HepG2 (cell line): ENCODE results near the gene SIVA1. TPM values are rescaled to one million over a fixed set of nuclear protein-coding genes. Genes with fewer than 3 reads are reported as not detected.
A peak's percentile ranks its signal among the peaks of the same experiment; 100 is the strongest.

Experiments
- ATAC-seq: fragments of 200-7000 bp; cut with Tn5 transposase; 3 replicates; pipeline ENCODE4 v1.9.1; 2020; ENCODE audit warnings: mild to moderate bottlenecking, moderate library complexity
- BruUV-seq: library from RNA; stranded (reverse); fragments of 400-500 nt; replicated peaks from 2 replicates; lab custom pipeline; 2021; lab: Mats Ljungman, UMichigan
- CTCF ChIA-PET: fragments of 300-600 bp; formaldehyde crosslinking; extraction: SDS; loops from one replicate; lab custom pipeline; 2021; ENCODE audit warnings: low total read pairs, inconsistent platforms, low intra/inter-chr PET ratio; lab: Yijun Ruan, JAX
- POLR2A ChIA-PET: fragments of 350-600 bp; sonication (Branson Sonifier 250); formaldehyde crosslinking; loops from one replicate; lab custom pipeline; 2020; ENCODE audit warnings: antibody characterized with exemption, inconsistent platforms; lab: Yijun Ruan, JAX
- DNase-seq: peaks from one replicate; pipeline ENCODE4 v3.0.0-alpha.2; 2015; ENCODE audit warnings: low spot score
- FAIRE-seq: peaks from 3 replicates; lab custom pipeline; 2011; peaks lifted over from hg19 to GRCh38; lab: Jason Lieb, UNC
- H2AFZ ChIP-seq: one replicate; pipeline ENCODE4 v1.6.1; 2011; ENCODE audit warnings: low read length, inconsistent platforms
- H3K27ac ChIP-seq: fragments of 300-600 bp; 3 replicates; pipeline ENCODE4 v1.8.0; 2011; ENCODE audit warnings: mixed run types, mild to moderate bottlenecking, mixed read lengths, low read length, inconsistent platforms; ENCODE audit not compliant: insufficient read depth; ENCODE audit errors: extremely low read length
- H3K27me3 ChIP-seq, 2 experiments: fragments of 200-600 bp in 1 of 2; 2 replicates in 1 of 2; 3 replicates in 1 of 2; pipeline versions ENCODE4 v1.6.0 to v1.8.0; 2011; ENCODE audit warnings: low read length in 2 of 2, mild to moderate bottlenecking in 2 of 2, moderate library complexity in 2 of 2, inconsistent platforms in 1 of 2; ENCODE audit not compliant: insufficient read depth in 2 of 2, control insufficient read depth in 1 of 2
- H3K36me3 ChIP-seq, 2 experiments: fragments of 200-600 bp in 1 of 2; replicated peaks in 1 of 2; 2 replicates in 1 of 2; 3 replicates in 1 of 2; pipeline versions ENCODE4 v1.5.1 to v1.8.0; 2011; ENCODE audit warnings: low read length in 2 of 2, inconsistent platforms in 1 of 2; ENCODE audit not compliant: insufficient read depth in 2 of 2, control insufficient read depth in 1 of 2
- H3K4me1 ChIP-seq: 2 replicates; pipeline ENCODE4 v1.5.1; 2012; ENCODE audit warnings: low read length, inconsistent platforms; ENCODE audit not compliant: insufficient read depth
- H3K4me2 ChIP-seq: 2 replicates; pipeline ENCODE4 v1.6.0; 2011; ENCODE audit warnings: low read depth, low read length, inconsistent platforms
- H3K4me3 ChIP-seq, 3 experiments: fragments of 200-600 bp in 1 of 3; sonication (generic), shearing (Covaris generic) in 1 of 3; replicated peaks in 1 of 3; 2 replicates each; pipeline ENCODE4 v1.5.1; 2011 to 2016; ENCODE audit warnings: low read length in 3 of 3, inconsistent platforms in 2 of 3, low read depth in 2 of 3, mild to moderate bottlenecking in 2 of 3, control low read depth in 1 of 3, mixed read lengths in 1 of 3; ENCODE audit not compliant: insufficient read depth in 1 of 3
- H3K79me2 ChIP-seq: one replicate; pipeline ENCODE4 v1.6.1; 2011; ENCODE audit warnings: low read length, inconsistent platforms; ENCODE audit not compliant: insufficient read depth
- H3K9ac ChIP-seq: 2 replicates; pipeline ENCODE4 v1.6.0; 2011; ENCODE audit warnings: mild to moderate bottlenecking, low read depth, low read length, inconsistent platforms; ENCODE audit not compliant: insufficient read depth
- H3K9me3 ChIP-seq: 2 replicates; pipeline ENCODE4 v1.5.1; 2012; ENCODE audit warnings: mild to moderate bottlenecking, low read length
- H4K20me1 ChIP-seq: 2 replicates; pipeline ENCODE4 v1.6.0; 2011; ENCODE audit warnings: inconsistent platforms, mild to moderate bottlenecking, low read length, moderate library complexity; ENCODE audit not compliant: insufficient read depth
- AGO2 ChIP-seq: fragments of 200-400 bp; formaldehyde crosslinking; optimal IDR thresholded peaks from 2 replicates; pipeline ENCODE3; 2017; ENCODE audit warnings: mild to moderate bottlenecking, low read depth, low read length, moderate library complexity
- ZNF451 ChIP-seq: sonication (generic); formaldehyde crosslinking; IDR thresholded peaks from 2 replicates; pipeline ENCODE4 v1.5.0; 2020; ENCODE audit warnings: mild to moderate bottlenecking, missing genetic modification reagents
- ZNF557 ChIP-seq: sonication (generic); formaldehyde crosslinking; IDR thresholded peaks from 2 replicates; pipeline ENCODE4 v1.4.0; 2020; ENCODE audit warnings: missing genetic modification reagents
- ZNF747 ChIP-seq: sonication (generic); formaldehyde crosslinking; IDR thresholded peaks from 2 replicates; pipeline ENCODE4 v1.8.1; 2023; ENCODE audit warnings: missing genetic modification reagents, mild to moderate bottlenecking, borderline replicate concordance
- WGBS: methylation state at CpG from one replicate; pipeline ENCODE4 v1.1.6; 2017; ENCODE audit warnings: low lambda C conversion rate; 5-methylcytosine and 5-hydroxymethylcytosine counted together
- in situ Hi-C: cut with HindIII; loops from 2 replicates; pipeline ENCODE4 v1.10.0; 2017; ENCODE audit warnings: low pct_unique_long_range_greater_than_20kb; ENCODE audit not compliant: extremely low pct_ligation_motif_present
- intact Hi-C: fragments of 100-400 bp; cut with micrococcal nuclease; formaldehyde crosslinking; loops from one replicate; pipeline ENCODE4 v1.10.0; 2022; ENCODE audit not compliant: unreplicated experiment
- polyA plus RNA-seq, 8 experiments: library from polyadenylated mRNA; depleted of rRNA in 3 of 8; stranded (reverse) in 7 of 8; unstranded in 1 of 8; fragments of >200 nt; fragmentation: Illumina TruSeq in 4 of 8; extraction: Trizol in 4 of 8; gene quantifications; 2 replicates each; pipeline versions ENCODE4 v1.2.1 to v1.2.3, GENCODE V29; 2011 to 2016; ENCODE audit warnings: low read depth in 4 of 8, missing spikeins in 1 of 8, mixed read lengths in 1 of 8; ENCODE audit not compliant: insufficient read depth in 1 of 8
- total RNA-seq, 5 experiments: library from RNA; depleted of rRNA; stranded (reverse); fragments of >200 nt; fragmentation: Illumina TruSeq; extraction: Trizol; gene quantifications; 2 replicates each; pipeline ENCODE4 v1.2.3, GENCODE V29; 2016; ENCODE audit warnings: low read depth in 1 of 5
- TF ChIP-seq, protein P1 (sequence below): sonication (generic); formaldehyde crosslinking; IDR thresholded peaks from 2 replicates; pipeline ENCODE4 v1.4.0; 2020; ENCODE audit warnings: mild to moderate bottlenecking, missing genetic modification reagents, borderline replicate concordance

SIVA1 gene
- total and polyA plus RNA-seq, 2 of the 13 experiments (the other 11 are each of a cell fraction or from before 2014, with no cell fraction given), result 123 to 186 TPM

GRCh38 chr14:104786726-104787675, 34.1 kb downstream of the SIVA1 start:
- in situ Hi-C loops, result no loop called here
- no peak overlapping the region for H3K4me3 ChIP-seq
- FAIRE-seq, result no peak
- no peak overlapping the region for H3K4me2 ChIP-seq
- POLR2A ChIA-PET, result interaction anchor here (1.7 kb wide), 1 partner anchor 18 kb away, joined by 4 read pairs; no protein-coding TSS in a partner anchor
- H3K27ac ChIP-seq, result no peak overlapping the region
- ATAC-seq, result no peak
- H3K9me3 ChIP-seq, result no peaks in the 10 kb centered on the region
- WGBS, result 96% methylated on average over 13 of the region's 30 CpGs
- DNase-seq, result no peak
- H3K79me2 ChIP-seq, result peaks cover 2% of the 10 kb centered on the region
- no peak for TF ChIP-seq ZNF451
- TF ChIP-seq, protein P1, sequence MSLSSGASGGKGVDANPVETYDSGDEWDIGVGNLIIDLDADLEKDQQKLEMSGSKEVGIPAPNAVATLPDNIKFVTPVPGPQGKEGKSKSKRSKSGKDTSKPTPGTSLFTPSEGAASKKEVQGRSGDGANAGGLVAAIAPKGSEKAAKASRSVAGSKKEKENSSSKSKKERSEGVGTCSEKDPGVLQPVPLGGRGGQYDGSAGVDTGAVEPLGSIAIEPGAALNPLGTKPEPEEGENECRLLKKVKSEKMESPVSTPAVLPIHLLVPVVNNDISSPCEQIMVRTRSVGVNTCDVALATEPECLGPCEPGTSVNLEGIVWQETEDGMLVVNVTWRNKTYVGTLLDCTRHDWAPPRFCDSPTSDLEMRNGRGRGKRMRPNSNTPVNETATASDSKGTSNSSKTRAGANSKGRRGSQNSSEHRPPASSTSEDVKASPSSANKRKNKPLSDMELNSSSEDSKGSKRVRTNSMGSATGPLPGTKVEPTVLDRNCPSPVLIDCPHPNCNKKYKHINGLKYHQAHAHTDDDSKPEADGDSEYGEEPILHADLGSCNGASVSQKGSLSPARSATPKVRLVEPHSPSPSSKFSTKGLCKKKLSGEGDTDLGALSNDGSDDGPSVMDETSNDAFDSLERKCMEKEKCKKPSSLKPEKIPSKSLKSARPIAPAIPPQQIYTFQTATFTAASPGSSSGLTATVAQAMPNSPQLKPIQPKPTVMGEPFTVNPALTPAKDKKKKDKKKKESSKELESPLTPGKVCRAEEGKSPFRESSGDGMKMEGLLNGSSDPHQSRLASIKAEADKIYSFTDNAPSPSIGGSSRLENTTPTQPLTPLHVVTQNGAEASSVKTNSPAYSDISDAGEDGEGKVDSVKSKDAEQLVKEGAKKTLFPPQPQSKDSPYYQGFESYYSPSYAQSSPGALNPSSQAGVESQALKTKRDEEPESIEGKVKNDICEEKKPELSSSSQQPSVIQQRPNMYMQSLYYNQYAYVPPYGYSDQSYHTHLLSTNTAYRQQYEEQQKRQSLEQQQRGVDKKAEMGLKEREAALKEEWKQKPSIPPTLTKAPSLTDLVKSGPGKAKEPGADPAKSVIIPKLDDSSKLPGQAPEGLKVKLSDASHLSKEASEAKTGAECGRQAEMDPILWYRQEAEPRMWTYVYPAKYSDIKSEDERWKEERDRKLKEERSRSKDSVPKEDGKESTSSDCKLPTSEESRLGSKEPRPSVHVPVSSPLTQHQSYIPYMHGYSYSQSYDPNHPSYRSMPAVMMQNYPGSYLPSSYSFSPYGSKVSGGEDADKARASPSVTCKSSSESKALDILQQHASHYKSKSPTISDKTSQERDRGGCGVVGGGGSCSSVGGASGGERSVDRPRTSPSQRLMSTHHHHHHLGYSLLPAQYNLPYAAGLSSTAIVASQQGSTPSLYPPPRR (CRISPR knock-in tag), result no peak
- no peak for TF ChIP-seq ZNF747 (CRISPR knock-in tag)
- no peak for TF ChIP-seq ZNF557 (CRISPR knock-in tag)
- peak; percentile 12 for TF ChIP-seq AGO2
- TF ChIP-seq, all 625 proteins: peak for 1
- H2AFZ ChIP-seq, result no peak overlapping the region
- CTCF ChIA-PET, result no interaction called here
- 0 out of 2 replicates have a peak, but pooled peaks cover 5% of the 10 kb centered on the region for H4K20me1 ChIP-seq
- H3K36me3 ChIP-seq, result peaks cover 16 to 25% of the 10 kb centered on the region in 2 experiments; a peak in 3 of 5 replicates
- H3K27me3 ChIP-seq, result no peaks in the 10 kb centered on the region
- no peak overlapping the region for H3K9ac ChIP-seq
- no TSS peak for BruUV-seq
- intact Hi-C loops, result no loop called here
- peaks cover 12% of the 10 kb centered on the region for H3K4me1 ChIP-seq
